HEK293T (cell line): Measurements from ENCODE around the gene UPF2.

ENCODE experiments used
- BHLHE40 ChIP-seq: fragments of 450-650 bp; IDR thresholded peaks from 2 replicates; pipeline ENCODE4 v1.6.1; 2016; ENCODE audit warnings: mild to moderate bottlenecking, moderate library complexity, borderline replicate concordance
- FOXA1 ChIP-seq: fragments of 450-650 bp; IDR thresholded peaks from 2 replicates; pipeline ENCODE4 v1.6.1; 2016; ENCODE audit warnings: mild to moderate bottlenecking
- NFRKB ChIP-seq: fragments of 450-650 bp; IDR thresholded peaks from 2 replicates; pipeline ENCODE4 v1.6.1; 2016; ENCODE audit warnings: mild to moderate bottlenecking, moderate library complexity
- SP1 ChIP-seq: fragments of 450-650 bp; IDR thresholded peaks from 2 replicates; pipeline ENCODE4 v1.6.1; 2017
- SUZ12 ChIP-seq: fragments of 450-650 bp; IDR thresholded peaks from 2 replicates; pipeline ENCODE4 v1.6.1; 2016; ENCODE audit warnings: mild to moderate bottlenecking

- TF ChIP-seq FOXA1 (no peak), NFRKB (no peak), SP1 (no peak), SUZ12 (no peak), BHLHE40 (no peak)
These were observed 133.6 kb downstream of the UPF2 start for GRCh38 chr10:11908991-11909390.
